GM18858 (cell line): ENCODE results near the gene CSH1.
"Not testable (repeated sequence)": the region's sequence is repeated elsewhere in the genome, so short reads cannot be mapped to it uniquely, and the experiment has no call there.

Source experiments
- ATAC-seq: cut with Tn5 transposase; IDR thresholded peaks from one replicate; pipeline ENCODE4 v1.9.1; 2021; ENCODE audit not compliant: unreplicated experiment

The CSH1 gene

GRCh38 chr17:63907161-63907778 is 10.9 kb upstream of the CSH1 start:
- ATAC-seq = not testable (repeated sequence)

DNA sequence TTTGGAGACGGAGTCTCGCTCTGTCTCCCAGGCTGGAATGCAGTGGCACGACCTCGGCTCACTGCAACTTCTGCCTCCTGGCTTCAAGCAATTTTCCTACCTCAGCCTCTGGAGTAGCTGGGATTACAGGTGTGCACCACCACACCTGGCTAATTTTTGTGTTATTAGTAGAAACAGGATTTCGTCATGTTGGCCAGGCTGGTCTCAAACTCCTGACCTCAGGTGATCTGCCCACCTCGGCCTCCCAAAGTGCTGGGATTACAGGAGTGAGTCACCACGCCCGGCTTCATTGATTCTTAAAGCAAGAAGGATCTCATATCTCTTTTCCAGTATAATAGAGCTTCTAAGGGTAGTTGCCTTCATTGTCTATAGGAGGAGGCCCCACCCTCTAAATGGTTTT is 8.4 kb upstream of the CSH1 start:
- ATAC-seq = not testable (repeated sequence)

DNA sequence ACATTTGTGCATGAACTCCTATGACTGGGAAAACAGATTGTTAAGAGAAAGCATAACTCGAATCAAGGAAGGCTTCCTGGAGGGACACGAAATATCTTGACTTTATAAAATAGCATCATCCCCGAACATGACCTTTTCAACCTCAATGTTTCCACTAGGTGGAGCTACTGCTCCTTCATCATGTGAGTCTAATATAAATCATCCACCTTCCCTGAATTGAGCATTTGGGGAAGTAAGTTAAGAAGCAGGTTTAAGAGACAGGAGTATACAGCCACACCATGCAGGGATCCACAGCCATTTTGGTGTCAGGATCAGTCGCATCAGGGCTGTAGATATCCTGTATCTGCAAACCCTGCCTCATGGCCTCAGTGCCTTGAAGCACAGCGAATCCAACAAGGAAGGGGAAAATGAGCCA is 7.4 kb upstream of the CSH1 start:
- not testable (repeated sequence) for ATAC-seq

DNA sequence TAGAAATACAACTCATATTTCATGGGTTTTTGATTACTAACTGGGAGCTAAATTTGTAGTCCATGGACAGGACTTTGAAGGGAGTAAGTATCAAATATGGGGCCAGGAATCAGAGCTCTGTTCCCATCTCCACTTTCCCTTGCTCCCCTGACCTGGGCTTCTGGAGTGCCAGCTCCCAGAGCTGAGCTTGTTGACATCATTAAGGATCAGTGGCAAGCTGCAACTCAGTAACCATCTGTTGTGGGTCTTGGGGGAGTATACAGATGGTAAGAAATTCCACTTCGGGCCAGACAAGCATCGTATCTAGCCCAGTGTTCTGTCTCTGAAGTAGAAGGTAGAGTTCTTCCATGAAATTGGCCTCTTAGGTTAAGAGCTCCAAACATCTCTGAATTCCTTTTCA is 5.6 kb upstream of the CSH1 start:
- ATAC-seq = not testable (repeated sequence)

DNA sequence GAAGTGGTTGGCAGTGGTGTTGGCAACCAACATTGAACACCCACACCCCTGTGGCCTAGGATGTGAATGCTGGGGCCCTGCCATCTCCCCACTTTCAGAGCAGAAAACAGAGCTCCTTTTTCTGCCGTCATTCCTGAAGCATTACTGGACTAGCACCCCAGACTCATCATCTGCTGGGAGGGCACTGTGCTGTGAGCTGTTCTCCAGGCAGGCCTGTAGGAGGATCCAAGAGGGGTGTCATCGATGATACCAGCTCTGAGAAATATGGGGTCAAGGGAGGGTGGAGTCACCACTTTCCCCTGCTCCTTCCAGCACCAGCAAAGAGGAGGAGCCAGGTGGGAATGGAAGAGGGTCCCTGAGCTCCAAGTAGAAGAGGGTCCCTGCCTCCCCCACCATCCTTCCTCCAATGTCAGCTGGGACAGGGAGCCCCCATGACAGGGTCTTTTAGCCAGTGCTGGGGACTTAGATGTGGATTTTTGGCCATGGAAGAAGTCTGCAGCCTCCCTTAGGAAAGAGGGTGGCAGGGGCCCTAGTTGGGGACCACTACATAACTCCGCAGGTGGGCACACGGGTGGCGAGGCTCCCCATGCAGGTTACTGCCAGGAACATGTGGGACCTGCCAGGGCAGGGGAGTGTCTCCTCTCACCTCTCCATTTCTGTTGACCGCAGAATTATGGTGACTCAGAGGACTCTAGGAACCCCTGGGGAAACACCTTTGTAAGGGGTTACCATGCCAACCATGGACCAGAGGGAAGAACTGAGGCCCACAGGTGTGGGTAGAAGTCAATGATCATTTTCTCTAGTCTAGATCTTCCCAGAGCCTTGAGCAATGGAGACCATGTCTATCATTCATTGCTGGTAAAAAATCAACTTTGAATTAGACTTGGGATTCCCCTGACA is 2.8 kb upstream of the CSH1 start:
- not testable (repeated sequence) for ATAC-seq

- ATAC-seq = not testable (repeated sequence)
These were observed 1.6 kb downstream of the CSH1 start for GRCh38 chr17:63894821-63895220.

GRCh38 chr17:63894021-63894420 is 2.4 kb downstream of the CSH1 start:
- ATAC-seq = not testable (repeated sequence)

DNA sequence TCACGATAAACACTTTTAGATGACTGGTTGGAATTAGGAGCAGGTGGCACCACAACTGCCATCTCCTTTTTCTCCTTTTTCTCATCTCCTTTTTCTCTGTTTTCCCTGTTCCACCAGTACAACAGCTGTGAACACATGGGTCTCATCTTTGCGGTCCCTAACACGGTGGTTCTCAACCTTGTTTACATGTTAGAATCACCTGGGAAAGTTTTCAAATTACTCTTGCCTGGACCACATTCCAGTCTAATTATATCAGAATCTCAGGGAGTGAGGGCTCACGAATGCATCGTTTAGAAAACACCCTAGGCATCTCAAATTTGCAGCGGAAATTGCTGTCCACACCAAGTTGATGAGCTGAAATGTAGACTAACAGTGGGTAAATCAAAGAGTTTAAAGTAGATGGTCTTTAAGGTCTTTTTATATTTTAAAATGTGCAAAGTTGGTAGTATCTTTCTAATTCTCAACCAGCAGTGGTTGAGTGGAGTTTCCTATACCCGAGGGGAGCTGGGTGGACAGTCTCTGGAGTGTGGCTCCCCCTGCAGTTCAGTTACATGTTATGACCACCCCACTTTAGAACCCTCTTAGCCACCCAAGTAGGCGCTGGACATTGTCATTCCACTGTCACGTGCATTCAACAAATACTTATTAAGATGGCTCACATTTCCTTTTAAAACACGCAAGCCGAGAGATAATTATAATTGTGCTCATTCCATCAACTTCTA is 3.9 kb downstream of the CSH1 start:
- not testable (repeated sequence) for ATAC-seq

DNA sequence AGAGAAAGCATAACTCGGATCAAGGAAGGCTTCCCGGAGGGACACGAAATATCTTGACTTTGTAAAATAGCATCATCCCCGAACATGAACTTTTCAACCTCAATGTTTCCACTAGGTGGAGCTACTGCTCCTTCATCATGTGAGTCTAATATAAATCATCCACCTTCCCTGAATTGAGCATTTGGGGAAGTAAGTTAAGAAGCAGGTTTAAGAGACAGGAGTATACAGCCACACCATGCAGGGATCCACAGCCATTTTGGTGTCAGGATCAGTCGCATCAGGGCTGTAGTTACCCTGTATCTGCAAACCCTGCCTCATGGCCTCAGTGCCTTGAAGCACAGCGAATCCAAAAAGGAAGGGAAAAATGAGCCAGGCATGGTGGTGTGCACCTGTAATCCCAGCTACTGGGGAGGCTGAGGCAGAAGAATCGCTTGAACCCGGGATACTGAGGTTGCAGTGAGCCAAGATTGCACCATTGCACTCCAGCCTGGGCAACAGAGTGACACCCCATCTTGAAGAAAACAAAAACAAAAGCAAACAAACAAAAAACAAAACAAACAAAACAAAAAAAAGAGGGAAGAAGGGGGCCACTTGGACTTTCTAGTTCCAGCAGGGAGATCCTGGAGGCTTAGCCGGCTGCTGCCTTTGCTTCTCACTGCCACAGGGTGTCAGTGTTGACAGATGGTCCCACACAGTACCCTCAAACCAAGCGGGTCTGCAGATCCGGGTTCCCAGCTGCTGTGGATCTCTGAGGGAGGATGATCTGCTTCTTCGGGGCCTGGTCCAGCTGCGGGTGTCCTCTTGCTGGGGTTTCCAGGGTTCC is 7.1 kb downstream of the CSH1 start:
- ATAC-seq = not testable (repeated sequence)

GRCh38 chr17:63885119-63885518 is 11.3 kb downstream of the CSH1 start:
- not testable (repeated sequence) for ATAC-seq

GRCh38 chr17:63882626-63883126 is 13.7 kb downstream of the CSH1 start:
- not testable (repeated sequence) for ATAC-seq

GRCh38 chr17:63881935-63882601 is 14.3 kb downstream of the CSH1 start, which contains the start of gene GH2:
TSS of gene GH2 (minus strand) at chr17:63881944. CDS start at chr17:63881801, 143 bp downstream.
- no peak for ATAC-seq

DNA sequence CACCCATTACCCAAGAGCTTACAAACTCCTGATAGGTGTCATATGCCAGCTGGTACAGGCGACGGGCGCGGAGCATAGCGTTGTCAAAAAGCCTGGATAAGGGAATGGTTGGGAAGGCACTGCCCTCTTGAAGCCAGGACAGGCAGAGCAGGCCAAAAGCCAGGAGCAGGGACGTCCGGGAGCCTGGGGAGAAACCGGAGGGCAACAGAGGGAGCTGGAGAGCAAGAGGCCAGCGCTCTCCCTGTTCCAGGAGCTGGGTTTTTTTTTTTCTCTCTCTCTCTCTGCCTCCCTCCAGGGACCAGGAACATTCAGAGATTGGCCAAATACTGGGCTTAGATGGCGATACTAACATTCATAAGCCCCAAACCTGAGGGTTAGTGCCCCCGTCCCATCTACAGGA is 15.0 kb downstream of the CSH1 start:
- not testable (repeated sequence) for ATAC-seq

DNA sequence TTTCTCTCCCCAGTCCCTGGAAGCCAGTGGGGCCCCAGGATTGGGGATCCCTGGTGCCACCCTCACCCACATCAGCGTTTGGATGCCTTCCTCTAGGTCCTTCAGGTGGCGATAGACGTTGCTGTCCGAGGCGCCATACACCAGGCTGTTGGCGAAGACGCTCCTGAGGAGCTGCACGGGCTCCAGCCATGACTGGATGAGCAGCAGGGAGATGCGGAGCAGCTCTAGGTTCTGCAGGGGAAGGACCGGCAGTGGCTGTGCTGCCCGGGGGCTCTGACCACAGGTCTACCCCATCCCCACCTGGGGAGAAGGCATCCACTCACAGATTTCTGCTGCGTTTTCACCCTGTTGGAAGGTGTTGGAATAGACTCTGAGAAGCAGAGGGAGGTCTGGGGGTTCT is 15.7 kb downstream of the CSH1 start:
- no peak for ATAC-seq

GRCh38 chr17:63878413-63878812 is 18.0 kb downstream of the CSH1 start:
- not testable (repeated sequence) for ATAC-seq

GRCh38 chr17:63874693-63875092 is 21.7 kb downstream of the CSH1 start:
- ATAC-seq = not testable (repeated sequence)

DNA sequence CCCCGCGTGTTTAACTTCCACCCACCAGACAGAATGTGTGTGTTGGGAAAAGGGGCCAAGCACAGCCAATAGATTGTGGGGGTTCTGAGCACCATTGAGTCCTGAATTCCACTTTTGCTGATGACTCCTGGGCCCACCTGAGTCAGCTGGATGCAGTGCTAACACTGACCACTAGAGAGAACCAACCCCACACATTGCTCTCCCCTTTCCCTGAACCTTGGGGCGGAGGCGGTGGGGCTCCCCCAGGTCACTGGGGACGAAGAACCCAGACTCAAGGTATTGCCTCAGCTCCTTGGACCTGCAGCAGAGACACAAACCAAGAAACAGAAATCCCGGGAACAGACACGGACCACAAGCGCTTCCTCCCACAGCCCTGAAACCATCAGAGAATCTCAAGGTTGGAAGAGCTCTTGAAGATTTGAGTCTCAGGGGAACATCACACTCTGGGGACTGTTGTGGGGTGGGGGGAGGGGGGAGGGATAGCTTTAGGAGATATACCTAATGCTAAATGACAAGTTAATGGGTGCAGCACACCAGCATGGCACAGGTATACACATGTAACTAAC is 22.2 kb downstream of the CSH1 start:
- not testable (repeated sequence) for ATAC-seq

DNA sequence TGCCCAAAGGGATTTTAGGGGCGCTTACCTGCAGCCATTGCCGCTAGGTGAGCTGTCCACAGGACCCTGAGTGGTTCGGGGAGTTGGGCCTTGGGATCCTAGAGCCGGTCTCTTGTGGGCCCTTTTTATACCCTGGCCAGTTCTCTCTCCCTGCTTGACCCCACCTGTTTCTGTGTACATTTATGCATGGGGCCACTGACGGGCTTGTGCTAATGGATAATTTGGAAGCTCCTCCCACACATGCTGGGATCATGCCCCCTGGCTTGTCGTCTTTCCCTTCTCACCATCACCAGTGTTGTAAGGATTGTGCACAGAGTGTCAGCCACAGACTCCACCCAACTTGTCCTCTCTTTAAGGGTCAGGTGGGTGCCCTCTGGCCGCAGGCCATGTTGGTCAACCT is 22.8 kb downstream of the CSH1 start, which contains the start of gene CSH2:
CSH2 (minus strand) TSS at position 101 of the 400 bp plus-strand sequence; CDS start at position 38, 63 bp downstream.
- not testable (repeated sequence) for ATAC-seq

DNA sequence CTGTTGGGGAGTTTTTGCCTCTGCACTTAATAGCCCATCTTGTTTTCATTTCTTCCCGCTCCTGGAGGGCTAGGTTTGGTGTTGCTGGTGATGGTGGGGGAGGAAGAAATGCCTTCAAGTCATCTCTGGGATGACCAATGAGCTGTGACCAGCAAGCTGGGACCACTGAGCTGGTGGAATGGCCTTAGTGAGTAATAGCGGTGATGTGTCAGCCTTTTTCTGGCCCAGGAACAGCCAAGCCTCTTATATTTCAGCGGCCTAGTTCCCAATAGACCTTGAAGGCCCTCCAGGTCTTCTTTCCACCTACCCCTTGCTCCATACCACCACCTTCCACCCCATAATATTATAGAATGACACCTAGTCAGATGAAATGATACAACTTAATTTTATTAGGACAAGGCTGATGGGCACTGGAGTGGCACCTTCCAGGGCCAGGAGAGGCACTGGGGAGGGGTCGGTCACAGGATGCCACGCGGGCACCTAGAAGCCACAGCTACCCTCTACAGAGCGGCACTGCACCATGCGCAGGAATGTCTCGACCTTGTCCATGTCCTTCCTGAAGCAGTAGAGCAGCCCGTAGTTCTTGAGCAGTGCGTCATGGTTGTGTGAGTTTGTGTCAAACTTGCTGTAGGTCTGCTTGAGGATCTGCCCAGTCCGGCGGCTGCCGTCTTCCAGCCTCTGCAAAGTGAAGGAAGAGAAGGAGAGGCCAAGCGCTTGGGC is 24.6 kb downstream of the CSH1 start:
- not testable (repeated sequence) for ATAC-seq
